ENCODE data around the gene FCER1A.
A peak's percentile ranks its signal among the peaks of the same experiment; 100 is the strongest.
"Not testable (repeated sequence)": the region's sequence is repeated elsewhere in the genome, so short reads cannot be mapped to it uniquely, and the experiment has no call there.

Gene FCER1A

DNA sequence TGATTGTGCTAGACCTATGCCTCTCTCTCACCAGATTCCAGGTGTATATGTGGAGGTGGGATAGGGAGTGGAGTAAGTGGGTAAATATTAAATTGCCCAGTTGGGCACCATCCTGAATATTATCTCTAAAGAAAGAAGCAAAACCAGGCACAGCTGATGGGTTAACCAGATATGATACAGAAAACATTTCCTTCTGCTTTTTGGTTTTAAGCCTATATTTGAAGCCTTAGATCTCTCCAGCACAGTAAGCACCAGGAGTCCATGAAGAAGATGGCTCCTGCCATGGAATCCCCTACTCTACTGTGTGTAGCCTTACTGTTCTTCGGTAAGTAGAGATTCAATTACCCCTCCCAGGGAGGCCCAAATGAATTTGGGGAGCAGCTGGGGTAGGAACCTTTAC lies at the start of gene FCER1A:
Gene FCER1A, plus strand, starts transcription at position 242 of the 400 bp plus-strand sequence. Its CDS starts 29 bp downstream, at position 271.
- DNase-seq (ENCODE audit: low read depth), result no peak

- no peak for DNase-seq (ENCODE audit: low read depth)
These were observed 40.8 kb upstream of the FCER1A start for GRCh38 chr1:159261311-159261710.

DNA sequence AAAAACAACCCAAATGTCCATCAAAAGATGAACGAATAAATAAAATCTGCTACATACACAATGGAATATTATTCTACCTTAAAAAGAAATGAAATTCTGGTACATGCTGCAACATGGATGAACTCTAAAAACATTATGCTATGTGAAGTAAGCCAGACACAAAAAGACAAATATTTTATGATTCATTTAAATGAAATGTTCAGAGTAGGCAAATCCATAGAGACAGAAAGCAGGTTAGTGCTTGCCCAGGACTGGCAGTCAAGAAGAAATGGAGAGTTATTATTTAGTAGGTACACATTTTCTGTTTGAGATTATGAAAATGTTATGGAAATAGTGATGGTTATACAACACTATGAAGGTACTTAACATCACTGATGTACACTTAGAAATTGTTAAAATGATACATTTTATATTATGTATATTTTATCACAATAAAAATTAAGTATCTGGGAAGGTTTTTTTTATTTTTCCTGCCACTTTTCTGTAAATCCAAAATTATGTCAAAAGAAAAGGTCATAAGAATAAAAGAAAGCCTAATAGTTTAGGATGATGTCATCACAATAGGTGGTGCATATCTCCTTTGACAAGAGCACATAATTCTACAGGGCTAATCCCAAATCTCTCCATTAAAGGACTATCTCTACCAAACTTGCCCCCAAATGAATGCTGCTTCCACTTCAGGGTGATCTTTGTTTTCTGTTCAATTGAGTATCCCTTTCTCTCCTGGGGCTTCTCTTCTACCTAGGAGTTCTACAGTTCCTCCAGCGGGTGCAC lies 40.2 kb upstream of the FCER1A start:
- DNase-seq (ENCODE audit: low read depth), result no peak

- DNase-seq (ENCODE audit: low read depth), result peak; percentile 61
These were observed 35.3 kb upstream of the FCER1A start for GRCh38 chr1:159266832-159267231.

- DNase-seq (ENCODE audit: low read depth), result no peak
These were observed 27.5 kb upstream of the FCER1A start for GRCh38 chr1:159274631-159275030.

- no peak for DNase-seq (ENCODE audit: low read depth)
These were observed 26.2 kb upstream of the FCER1A start for GRCh38 chr1:159275891-159276290.

GRCh38 chr1:159279773-159280172 lies 22.4 kb upstream of the FCER1A start:
- DNase-seq (ENCODE audit: low read depth), result peak; percentile 42

DNA sequence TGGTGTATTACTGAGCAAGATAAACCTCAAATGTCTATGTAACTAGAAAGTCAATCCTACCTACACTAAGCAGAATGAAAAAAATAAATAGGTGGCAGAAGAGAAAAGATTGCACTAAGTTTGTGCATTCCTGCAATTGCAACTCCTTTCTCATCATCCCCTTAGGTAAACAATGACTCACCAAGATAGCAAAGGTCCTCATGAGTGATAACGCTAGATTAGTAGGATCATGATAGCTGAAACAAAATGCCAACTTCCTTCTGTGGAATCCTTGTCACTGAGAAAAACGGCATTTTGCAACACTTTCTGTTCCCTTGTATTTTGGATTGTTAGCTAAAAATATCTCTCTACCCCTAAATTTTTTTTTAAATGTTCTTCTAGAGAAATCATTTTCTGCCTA lies 20.0 kb upstream of the FCER1A start:
- peak; percentile 64 for DNase-seq (ENCODE audit: low read depth)

- no peak for DNase-seq (ENCODE audit: low read depth)
These were observed 13.1 kb upstream of the FCER1A start for GRCh38 chr1:159289060-159289459.

- DNase-seq (ENCODE audit: low read depth), result no peak
These were observed 10.7 kb upstream of the FCER1A start for GRCh38 chr1:159291424-159291823.

GRCh38 chr1:159296706-159297375 lies 5.3 kb upstream of the FCER1A start:
- no peak for DNase-seq (ENCODE audit: low read depth)

- no peak for DNase-seq (ENCODE audit: low read depth)
These were observed 2.0 kb upstream of the FCER1A start for GRCh38 chr1:159300146-159300545.

GRCh38 chr1:159307346-159308020 lies 5.3 kb downstream of the FCER1A start:
- no peak for DNase-seq (ENCODE audit: low read depth)

- DNase-seq (ENCODE audit: low read depth), result no peak
These were observed 9.5 kb downstream of the FCER1A start for GRCh38 chr1:159311679-159312078.

- DNase-seq (ENCODE audit: low read depth), result no peak
These were observed 13.2 kb downstream of the FCER1A start for GRCh38 chr1:159315381-159315780.

GRCh38 chr1:159318784-159319551 lies 16.8 kb downstream of the FCER1A start:
- DNase-seq (ENCODE audit: low read depth), result peak; percentile 32

DNA sequence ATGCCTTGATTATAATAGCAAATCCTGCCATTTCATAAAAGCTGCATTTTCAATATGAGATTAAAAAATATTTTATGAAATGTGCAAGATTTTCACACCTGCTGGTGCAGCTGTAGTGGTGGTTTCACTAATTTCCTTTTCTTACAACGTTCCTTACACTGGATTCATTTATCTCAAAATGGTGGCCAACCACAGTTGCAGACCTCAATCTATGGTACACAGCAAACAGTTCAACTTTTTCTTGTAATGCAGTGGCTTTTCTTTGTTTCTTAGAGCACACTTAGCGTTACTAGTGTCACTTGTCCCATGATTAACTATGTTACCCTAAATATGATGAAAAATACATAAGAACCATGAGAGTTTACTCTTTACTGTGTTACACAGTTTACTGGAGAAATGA lies 32.7 kb downstream of the FCER1A start:
- no peak for DNase-seq (ENCODE audit: low read depth)

- DNase-seq (ENCODE audit: low read depth), result no peak
These were observed 35.9 kb downstream of the FCER1A start for GRCh38 chr1:159338018-159338417.

- DNase-seq (ENCODE audit: low read depth), result peak; percentile 87
These were observed 37.4 kb downstream of the FCER1A start for GRCh38 chr1:159339536-159339935.

DNA sequence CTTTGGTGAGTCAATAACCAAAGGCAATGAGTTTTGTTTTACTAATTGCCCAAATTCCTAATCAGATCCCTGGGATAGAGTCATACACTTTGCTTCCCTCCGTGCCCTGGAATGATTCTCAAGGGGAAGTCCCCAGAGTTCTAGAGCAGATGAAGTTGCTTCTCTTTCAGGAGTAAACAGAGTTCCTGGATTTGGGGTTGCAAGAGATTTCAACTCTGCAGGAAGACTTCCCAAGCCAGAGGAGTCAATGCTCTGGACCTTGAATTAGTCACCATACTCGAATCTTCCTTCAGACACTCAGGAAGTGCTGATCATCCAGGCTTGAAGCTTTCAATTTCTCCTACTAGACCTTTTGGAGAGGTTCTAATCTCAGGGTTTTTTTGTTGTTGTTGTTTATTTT lies 39.6 kb downstream of the FCER1A start:
- DNase-seq (ENCODE audit: low read depth), result peak; percentile 69

DNA sequence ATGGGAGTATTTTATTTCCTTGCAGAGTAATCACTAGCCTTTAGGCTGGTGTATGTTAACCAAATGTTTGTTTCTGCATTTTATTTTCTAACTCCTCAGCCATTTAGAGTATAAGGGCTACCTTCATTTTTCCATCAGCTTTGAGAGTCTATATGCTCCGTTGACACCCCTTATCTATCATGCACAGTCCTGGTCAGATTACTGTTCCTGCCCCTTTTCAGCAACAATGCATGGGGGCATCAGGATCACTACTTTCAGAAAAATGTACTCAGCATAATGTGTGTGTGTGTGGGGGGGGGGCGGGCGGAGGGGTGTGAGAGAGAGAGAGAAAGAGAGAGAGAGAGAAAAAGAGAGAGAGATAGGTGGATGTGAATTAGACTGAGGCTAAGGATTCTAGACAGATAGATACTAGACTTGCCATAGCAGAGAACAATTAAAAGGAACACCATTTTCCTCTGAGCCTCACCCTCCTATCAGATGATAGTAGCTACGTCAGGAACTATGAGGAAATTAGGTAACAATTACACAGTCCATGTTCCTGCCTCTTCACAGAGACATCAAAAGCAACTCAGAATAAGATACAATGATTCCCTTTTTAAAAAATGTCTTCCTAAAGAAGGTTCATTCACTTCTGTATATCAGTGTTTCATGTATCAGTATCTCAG lies 40.8 kb downstream of the FCER1A start:
- no peak for DNase-seq (ENCODE audit: low read depth)

DNA sequence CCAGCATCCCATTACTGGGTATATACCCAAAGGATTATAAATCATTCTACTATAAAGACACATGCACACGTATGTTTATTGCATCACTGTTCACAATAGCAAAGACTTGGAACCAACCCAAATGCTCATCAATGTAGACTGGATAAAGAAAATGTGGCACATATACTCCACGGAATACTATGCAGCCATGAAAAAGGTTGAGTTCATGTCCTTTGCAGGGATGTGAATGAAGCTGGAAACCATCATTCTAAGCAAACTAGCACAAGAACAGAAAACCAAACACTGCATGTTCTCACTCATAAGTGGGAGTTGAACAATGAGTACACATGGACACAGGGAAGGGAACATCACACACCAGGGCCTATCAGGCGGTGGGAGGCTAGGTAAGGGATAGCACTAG lies 47.2 kb downstream of the FCER1A start:
- not testable (repeated sequence) for DNase-seq (ENCODE audit: low read depth)

All from ELR (cell line).